Inflammatory macrophage treated with lipopolysaccharide for 1 hour (primary cell): ENCODE data around the gene PEAK3.
A peak's percentile ranks its signal among the peaks of the same experiment; 100 is the strongest.

Experiments used
- DNase-seq, 2 donors: peaks; one replicate each; pipeline ENCODE4 v3.0.0-alpha.2; 2020 to 2022

The PEAK3 gene, protein sequence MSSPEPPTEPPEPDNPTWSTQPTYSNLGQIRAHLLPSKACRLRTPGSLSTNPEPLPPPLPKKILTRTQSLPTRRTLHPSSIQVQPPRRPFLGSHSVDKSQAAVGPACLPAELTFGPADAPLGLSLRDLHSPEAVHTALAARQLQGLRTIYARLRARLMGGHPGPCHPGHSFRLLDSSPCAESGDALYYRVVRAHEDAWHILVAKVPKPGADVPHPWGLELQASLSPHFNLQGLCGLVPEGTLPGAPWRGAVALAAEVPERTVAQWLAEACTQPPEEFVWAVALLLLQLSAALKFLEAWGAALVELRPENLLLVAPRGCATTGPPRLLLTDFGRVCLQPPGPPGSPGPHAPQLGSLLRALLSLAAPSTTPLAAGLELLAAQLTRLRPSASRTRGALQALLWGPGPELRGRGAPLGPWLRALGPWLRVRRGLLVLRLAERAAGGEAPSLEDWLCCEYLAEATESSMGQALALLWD

DNA sequence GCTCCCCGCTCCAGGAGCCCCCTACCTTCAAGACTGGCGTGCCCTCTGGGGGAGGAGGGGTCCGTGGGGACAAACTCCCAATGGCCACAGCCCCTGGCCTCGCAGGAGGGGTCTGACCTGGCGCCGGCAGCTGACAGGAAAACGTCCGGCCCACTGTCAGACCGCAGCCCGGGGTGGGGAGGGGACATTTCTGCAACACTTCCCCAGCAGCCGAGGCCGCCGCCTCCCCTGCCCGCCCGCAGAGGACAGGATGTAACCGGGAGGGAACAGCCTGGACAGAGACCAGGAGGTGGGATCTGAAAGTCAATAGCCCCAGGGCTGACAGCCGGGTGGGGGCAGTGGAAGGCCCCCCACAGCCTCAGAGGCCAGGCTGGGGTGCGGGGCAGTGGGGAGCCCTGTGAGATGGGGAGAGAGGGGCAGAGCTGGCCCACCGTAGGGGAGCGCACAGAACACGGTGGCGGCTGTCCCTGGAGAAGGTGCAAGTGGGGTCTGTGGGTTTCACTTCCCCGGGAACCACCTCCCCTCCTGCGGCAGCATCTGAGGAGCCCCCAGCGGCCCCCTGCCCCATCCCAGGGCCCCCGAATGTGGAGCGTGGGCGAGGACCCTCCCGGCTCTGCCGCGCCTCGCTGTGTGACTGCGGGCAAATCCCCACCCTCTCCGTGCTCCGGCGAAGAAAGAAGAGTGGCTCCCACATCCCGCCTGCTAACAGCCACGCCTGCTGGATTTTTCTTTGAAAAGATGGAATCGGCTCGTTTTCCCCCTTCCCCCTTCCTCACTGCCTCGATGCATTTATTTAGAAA is at the start of gene PEAK3:
TSS of gene PEAK3 (minus strand) at position 114 of the 800 bp plus-strand sequence. CDS start 1,244 bp downstream, outside the sequence.
- DNase-seq, result peak; percentile 47 to 65

DNA sequence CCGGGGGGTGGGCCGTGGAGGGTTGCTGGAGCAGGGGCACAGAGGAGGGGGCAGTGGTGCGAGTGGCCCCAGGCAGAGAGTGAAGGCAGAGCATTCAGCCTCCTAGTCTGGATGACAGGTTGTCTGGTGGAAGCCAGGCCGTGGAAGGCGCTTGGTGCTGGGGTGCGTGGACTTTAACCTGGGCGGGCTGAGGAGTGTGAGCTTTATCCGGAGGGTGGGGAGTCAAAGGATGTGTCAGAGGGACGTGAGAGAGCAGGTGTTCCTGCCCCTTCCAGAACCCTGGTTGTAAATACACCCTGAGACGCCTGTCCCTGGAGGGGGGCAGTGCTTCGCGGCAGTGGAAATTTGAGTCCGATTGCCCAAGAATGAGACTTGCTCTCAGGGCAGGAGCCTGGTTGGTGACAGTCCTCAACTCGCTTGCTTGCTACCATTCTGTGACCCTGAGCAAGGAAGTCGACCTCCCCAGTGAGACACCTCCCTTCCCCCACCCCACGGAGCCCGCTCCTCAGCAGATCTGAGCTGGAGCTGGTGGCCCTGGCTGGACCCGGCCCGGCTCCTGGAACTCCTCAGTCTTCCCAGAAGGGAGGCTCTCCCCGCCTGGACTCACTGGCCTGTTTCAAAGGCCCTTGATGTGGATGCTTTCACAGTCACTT is 48.8 kb upstream of the PEAK3 start:
- no peak for DNase-seq

DNA sequence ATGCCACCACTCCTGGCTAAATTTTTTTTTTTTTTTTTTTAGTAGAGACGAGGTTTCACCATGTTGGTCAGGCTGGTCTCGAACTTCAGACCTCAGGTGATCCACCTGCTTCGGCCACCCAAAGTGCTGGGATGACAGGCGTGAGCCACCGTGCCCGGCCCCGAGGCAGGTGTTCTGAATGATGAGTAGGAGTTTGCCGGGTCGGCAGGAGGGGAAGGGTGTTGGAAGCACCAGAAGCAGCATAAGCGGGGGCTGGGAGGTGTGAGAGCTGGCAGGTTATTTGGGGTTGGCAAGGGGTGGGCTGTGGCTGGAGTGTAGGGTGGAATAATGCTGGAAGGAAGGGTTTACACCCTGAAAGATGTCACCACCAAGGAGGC is 48.3 kb upstream of the PEAK3 start:
- no peak for DNase-seq

DNA sequence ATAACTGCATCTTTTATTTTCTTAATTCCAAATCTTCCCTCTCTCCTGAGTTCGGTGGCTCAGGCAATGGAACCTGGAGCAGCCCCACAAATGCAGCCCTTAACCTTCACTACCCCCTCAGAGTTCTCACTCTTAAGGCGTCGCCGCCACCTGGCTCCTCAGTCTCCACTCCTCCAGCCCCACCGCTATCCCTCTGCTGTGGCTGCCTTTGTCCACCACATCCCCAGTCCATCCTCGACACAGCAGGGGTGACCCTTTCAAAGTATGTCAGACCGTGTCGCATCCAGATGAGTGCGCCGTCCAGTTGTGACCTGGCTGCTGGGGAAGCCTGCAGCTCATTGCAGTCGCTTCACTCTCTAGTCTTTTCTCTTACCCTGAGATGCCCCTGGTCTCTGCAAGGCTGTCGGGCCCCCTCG is 47.5 kb upstream of the PEAK3 start:
- DNase-seq, result no peak

DNA sequence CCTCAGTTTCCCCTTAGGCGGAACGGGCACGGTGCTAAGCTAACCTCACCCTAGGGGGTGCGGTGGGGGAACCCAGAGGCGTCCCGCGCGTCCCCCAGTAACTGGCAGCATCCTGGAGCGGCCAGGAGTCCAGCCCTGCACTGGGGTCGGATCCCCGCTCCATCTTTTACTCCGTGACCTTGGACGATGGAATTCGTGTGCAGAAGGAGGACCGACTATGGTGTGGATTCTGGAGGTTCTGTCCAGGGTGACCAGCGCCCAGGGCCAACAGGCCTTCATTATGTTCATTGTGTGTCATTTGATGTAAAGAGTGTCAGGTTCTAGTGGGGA is 47.1 kb upstream of the PEAK3 start:
- DNase-seq, result no peak

DNA sequence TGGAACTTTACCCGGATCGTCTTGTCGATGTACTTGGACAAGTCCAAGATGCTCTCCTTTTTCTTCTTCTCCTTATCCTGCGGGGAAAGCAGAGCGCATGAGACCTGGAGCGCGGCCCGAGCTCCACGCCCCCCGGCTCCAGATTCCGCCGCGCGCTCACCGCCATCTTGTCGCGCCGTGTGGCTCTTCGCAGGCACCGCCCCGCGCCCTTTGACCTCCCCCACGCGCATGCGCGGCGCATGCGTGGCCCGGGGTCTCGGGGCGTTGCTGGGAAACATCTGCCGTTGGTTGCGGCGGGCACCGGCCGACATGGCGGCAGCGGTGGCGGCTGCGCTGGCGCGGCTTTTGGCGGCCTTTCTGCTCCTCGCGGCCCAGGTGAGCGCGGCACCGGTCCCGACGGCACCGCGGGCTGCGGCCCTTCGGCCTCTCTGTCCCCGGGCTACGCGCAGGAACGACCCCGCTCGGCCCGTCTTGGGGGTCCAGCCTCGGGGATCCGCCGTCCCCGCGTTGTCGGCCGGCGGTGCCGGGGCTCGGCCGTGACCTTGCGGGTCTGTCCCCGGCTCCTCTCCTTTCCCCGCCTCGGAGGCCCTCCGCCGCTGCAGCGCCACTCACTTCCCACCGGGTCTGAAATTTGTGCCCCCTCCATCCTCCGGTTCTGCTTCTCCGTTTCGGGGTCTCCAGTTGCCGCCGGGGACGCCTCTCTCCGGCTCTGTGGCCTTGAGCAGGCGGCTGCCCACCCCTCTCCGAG is 46.6 kb upstream of the PEAK3 start, which contains the start of the genes LSM7 and SPPL2B:
TSS of gene LSM7 (minus strand) at position 186 of the 748 bp plus-strand sequence. CDS start at position 166, 20 bp downstream.
TSS of gene SPPL2B (plus strand) at position 284 of the 748 bp plus-strand sequence. CDS start at position 310, 26 bp downstream.
- peak; percentile 87 to 96 for DNase-seq

DNA sequence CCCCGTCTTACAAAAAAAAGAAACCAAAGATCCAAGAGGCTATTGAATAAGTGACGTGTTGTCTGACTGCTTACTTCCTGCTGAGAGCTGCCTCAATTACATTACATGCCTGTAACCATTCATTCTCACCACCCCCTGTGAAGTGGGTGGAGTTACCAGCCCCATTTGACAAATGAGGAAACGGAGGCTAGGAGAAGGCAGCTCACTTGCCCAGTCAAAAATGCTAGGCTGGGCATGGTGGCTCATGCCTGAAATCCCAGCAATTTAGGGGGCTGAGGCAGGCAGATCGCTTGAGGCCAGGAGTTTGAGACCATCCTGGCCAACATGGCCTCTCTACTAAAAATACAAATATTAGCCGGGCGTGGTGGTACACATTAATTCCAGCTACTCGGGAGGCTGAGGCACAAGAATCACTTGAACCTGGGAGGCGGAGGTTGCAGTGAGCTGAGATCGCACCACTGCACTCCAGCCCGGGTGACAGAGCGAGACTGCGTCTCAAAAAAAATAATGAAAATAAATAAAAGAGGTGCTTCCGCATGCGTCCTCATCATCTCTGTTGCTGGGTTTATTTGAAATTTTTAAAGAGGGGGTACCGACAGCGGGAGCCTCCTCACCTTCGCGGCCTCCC is 45.9 kb upstream of the PEAK3 start:
- peak; percentile 88 to 94 for DNase-seq

DNA sequence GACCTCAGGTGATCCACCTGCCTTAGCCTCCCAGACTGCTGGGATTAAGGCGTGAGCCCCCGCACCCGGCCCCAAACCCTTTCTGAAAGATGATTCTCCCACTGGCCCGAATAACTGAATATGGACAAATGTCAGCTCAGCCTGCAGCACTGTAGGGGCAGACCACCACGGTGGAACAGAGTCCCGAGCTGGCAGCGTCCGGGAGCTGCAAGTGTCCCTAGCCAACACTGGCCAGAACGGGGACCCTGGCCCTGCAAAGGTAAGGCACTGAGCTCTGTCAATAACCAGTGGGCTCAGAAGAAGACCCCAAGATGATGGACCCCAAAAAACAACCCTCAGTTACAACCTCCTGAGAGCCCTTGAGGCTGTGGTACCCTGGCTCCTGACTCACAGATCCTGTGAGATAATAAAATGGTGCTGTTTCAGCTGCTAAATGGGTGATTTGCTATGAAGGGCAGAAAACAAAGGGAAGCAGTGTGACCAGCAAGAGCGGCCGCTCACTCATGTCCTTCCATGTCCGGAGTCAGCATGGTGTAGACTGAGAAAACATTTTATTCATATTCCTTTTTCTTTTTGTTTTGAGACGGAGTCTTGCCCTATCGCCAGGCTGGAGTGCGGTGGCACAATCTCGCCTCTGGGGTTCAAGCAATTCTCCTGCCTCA is 44.9 kb upstream of the PEAK3 start:
- no peak for DNase-seq

DNA sequence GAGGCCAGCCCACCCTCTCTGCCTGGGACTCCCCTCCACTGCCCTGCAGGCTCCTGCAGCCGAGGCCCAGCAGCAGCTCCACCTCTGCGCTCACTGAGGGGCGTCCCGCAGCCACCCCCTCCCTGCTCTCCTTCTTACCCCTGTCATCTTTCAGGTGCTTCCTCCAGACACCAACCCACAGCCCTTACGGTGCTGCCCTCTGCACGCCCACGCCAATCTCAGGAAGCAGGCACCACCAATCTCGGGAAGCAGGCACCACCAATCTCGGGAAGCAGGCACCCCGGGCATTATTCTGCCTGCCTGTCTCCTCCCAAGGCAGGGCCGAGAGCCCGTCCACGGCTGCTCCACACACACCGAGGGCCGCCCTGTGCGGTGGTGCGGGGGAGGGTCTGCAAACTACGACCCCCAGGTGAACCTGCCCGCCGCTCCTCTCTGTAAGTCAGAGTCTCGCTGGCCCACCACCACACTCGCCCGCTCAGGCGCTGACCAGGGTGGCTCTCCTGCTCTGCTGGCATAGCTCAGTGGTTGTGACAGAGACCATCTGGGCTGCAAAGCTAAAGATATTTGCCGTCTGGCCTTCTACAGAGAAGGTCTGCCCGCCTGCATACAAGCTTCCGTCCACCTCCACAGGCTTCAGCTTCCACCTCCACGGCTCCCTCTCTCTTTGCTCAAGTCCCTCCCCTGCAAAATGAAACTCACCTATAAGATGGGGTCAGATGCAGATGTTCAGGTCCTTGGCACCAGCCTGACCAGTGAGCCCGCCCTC is 43.5 kb upstream of the PEAK3 start:
- no peak for DNase-seq

DNA sequence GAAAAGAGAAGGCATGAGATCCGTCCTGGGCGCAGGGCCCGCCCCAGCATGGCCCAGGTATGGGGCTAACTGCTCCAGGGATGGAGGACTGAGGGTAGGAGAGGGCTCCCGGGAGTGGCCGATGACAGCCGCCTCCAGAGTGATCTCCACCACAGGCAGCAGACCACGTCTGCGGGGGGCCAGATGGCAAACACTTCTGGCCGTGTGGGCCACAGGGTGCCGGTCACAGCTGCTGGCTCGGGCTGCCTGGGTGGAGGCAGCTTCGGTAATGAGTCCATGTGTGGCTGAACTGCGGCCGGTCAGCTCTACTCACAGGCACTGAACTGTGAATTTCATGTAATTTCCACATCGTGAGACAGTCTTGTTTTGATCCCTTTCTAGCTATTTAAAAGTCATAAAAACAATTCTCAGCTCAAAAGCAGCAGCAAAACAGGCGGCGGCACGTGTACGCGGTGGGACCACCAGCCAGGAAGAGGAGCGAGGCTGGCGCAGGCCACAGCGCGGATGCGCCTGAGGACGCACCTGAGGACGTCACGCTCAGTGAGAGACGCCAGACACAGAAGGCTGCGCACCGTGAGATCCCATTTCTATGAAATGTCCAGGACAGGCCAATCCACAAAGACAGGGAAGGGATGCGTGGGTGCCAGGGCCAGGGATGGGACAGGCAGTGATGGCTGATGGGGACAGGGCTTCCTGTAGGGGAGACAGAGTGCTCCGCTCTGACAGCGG is 42.4 kb upstream of the PEAK3 start:
- DNase-seq, result no peak

DNA sequence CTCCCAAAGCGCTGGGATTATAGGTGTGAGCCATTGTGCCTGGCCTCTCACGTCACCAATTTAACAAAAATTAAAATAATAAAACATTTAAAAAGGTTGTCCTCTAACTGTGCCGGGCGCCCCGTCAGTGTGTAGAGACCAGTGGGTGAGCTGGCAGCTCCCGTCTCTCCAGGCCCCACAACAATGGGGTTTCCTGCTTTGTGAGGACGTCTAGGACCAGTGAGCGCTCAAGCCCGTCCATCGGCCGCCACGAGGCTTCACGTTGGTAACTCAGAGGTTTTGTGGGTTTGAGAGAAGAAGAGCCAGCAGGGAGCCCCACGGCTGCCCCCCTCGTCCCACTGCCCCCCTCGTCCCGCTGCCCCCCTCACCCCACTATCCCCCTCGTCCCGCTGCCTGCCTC is 41.7 kb upstream of the PEAK3 start:
- no peak for DNase-seq

DNA sequence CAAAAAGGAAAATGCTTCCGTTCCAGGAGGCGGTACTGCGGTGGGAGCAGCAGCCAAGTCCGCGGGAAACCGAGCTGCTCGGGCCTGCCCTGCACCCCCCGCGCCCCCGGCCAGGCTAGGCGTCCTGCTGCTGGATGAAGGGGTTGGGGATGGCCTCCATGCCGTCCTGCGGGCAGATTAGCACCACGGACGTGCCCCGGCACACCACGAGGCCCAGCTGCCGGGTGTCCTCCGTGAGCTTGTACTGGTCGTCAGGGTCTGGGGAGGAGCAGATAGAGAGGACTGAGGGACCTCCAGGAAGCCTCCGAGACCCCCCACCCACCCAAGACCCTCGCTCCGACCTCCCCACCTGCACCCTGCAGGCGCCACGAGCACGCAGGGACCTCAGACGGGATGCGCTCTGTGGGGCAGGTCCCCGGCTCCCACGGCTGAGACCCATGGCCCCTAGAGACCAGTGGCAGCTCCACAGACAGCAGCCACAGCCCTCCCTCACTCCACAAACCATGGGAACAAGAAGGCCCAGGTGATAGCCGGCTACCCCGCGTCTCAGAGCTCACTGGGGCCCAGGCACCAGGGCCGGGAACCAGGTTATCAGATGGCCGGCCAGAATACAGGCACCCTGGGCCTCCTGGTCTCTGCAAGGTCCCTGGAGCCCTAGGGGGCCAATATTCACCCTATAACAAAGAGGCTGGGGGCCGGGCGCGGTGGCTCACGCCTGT is 39.7 kb upstream of the PEAK3 start:
- DNase-seq, result no peak

DNA sequence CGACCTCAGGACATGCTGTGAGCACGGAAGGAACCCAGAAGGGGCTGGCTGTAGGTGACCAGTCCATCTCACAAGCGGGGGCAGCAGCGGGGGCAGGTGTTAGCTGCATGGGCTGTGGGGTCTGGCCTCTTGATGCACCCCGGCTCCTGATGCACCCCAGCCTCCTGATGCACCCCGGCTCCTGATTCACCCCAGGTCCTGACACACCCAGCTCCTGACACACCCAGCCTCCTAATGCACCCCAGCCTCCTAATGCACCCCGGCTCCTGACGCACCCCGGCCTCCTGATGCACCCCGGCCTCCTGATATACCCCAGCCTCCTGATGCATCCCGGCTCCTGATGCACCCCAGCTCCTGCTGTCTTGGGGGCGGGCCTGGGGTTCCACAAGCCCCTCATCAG is 39.0 kb upstream of the PEAK3 start:
- DNase-seq, result no peak

DNA sequence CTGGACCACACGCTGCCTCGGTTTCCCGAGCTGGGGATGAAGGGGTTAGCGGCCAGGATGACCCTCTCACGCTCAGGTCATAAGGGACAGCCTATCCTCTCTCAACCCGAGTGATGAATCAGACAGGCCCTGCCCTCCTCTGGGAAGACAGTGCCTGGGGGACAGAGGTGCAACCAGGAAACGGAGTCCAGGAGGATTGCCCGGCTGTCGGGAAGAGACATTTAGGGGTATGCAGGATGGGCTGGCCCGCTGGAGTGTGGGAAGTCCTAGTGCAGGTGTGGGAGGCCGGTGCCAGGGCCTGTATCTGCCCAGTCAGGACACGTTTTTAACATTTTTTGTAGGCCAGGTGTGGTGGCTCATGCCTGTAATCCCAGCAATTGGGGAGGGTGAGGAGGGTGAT is 38.1 kb upstream of the PEAK3 start:
- no peak for DNase-seq

DNA sequence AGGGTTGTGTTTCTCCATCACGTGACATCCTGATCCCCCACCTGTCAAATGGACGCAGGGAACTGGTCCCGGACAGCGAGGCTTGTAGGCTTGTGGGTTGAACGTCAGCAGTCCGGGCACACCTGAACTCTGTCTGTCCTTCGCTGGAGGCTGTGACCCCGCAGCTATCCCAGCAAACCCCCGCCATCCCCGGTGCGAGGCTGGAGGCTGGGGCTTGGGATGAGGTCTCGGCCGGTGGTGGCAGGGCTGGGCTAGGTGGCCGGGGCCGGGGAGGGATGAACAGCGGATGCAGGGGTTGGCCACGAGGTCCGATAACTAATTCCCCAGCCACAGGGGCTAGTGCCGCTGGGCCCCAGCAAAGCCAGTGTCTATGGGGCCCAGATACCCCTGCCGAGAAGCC is 37.6 kb upstream of the PEAK3 start:
- no peak for DNase-seq

DNA sequence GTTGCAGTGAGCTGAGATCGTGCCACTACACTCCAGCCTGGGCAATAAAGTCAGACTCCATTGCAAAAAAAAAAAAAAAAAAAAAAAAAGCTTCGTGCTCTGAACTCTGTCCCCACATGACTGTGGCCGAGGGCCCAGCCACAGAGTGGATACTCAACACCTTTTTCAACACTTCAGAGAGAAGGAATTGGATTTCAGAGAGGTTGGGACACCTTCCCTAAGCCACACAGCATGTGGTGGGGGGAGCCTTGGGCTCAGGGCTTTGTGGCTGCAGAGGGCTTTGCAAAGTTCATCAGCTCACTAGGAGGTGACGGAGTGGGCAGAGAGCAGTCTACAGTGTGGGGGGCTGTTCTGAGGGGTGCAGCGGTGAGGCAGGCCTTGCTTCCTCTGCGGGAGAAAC is 36.9 kb upstream of the PEAK3 start:
- DNase-seq, result no peak

DNA sequence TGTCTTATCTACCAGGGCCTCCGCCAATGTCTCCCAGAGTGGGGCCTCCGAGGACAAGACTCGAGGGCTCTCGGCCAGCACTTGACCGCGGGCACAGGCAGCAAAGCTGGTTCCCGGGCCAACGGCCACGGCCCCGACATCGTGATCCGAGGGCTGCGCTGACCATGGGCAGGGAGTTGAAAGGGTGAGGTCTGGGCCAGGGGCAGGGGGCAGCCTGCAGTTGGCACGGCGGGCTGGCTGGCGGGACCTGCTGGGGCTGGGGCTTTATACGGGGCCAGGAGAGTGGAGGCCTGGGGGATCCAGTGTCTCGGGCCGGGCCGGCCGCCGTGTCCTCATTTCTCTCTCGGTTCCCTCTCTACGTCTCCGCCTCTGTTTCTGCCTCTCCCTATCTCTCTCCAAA is 35.8 kb upstream of the PEAK3 start:
- DNase-seq, result no peak

DNA sequence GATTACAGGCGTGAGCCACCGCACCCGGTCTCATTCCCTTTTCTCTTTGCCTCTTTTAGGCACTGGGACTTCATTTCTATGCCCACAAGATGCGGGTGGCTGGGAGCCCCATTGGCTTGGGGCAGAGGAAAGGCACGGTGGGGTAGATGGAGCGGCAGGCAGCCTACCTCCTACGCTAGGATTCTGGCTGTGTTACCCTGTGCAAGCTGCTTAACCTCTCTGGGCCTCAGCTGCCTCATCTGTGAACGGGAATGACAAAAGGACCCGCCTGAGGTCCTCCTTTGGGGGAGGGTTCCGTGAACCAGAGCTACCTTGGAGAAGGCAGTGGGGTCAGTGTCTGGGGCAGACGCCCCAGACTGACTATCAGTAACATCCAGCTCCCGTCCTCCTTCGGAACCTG is 35.3 kb upstream of the PEAK3 start:
- no peak for DNase-seq

DNA sequence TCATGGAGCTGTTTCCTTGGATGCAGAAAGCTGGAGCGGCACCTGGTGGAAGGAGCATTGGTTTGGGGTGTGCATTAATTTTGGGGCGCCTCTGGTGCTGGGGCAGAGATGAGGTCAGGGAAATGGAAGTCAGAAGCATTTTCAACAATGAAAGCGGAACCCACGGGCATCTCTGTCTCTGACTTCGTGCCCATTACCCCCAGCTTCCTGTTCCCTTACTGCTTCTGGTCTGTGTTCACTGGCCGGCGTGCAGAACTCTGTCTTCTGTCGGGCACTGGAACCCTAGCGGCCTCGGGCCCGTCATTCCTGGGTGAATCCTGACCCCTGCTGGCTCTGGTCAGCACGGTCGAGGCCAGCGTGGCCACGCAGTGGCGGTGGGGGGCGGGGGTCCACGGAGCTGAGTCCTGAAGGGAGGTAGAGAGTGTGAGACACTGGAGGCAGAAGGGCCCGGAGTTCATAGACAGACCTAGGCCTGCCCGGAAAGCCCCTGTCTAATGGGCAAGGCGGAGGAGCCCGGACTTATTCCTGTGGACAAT is 33.9 kb upstream of the PEAK3 start:
- peak; percentile 68 to 88 for DNase-seq
